Mucosa of descending colon (tissue), 3 donors: ENCODE measurements around the gene ITGAL. TPM values are rescaled to one million over a fixed set of nuclear protein-coding genes. Genes with fewer than 3 reads are reported as not detected.
A peak's percentile ranks its signal among the peaks of the same experiment; 100 is the strongest.

Experiments
- ATAC-seq: fragments of 200-7000 bp; cut with Tn5 transposase; one replicate; pipeline ENCODE4 v1.9.1; 2020; ENCODE audit warnings: mild to moderate bottlenecking, moderate library complexity
- DNase-seq, 3 donors: peaks; one replicate each; pipeline ENCODE4 v3.0.0-alpha.2; 2020
- H3K36me3 ChIP-seq: fragments of 200-600 bp; one replicate; pipeline ENCODE4 v1.8.0; 2021; ENCODE audit warnings: low read depth, mild to moderate bottlenecking
- H3K4me1 ChIP-seq: fragments of 200-600 bp; one replicate; pipeline ENCODE4 v1.8.0; 2021; ENCODE audit warnings: low read depth, mild to moderate bottlenecking
- H3K4me3 ChIP-seq: fragments of 200-600 bp; one replicate; pipeline ENCODE4 v1.8.0; 2021; ENCODE audit warnings: mild to moderate bottlenecking
- H3K9me3 ChIP-seq: fragments of 200-600 bp; one replicate; pipeline ENCODE4 v1.8.0; 2021; ENCODE audit warnings: mild to moderate bottlenecking
- CTCF ChIP-seq: fragments of 200-600 bp; IDR thresholded peaks from one replicate; pipeline ENCODE4 v1.8.0; 2022; ENCODE audit warnings: antibody characterized with exemption, mild to moderate bottlenecking
- intact Hi-C, 2 donors: fragments of 100-400 bp; cut with DNase I in 1 of 2; cut with micrococcal nuclease in 1 of 2; formaldehyde crosslinking; loops; one replicate each; pipeline versions ENCODE4 v1.11.0 to v1.11.1; 2022; cut with DNase I, micrococcal nuclease
- total RNA-seq, 3 donors: library from RNA; stranded (reverse); fragmentation: NEBNext Ultra II Directional in 2 of 3; extraction: Animal tissue kit (Norgen Biotek cat#: 25700) in 2 of 3; gene quantifications; one replicate each; pipeline versions ENCODE4 v1.2.1 to v1.2.4, GENCODE V29; 2021 to 2023
- donor health status: DM: no; HTN: no; CAD: no; lungs with moderate emphysema.
- donor health status: DM: no; HTN: no; CAD: no.
- donor health status: DM: no; HTN: yes; CAD: no.

ITGAL gene
- total RNA-seq, 3 donors from 2014 or later = 8.1 to 14.8 (median 8.5) TPM

GRCh38 chr16:30553393-30553899 lies 80.9 kb downstream of the ITGAL start:
- TF ChIP-seq CTCF = no peak
- intact Hi-C loops = no loop called here
- H3K4me3 ChIP-seq = no peak overlapping the region
- H3K9me3 ChIP-seq = no peaks in the 10 kb centered on the region
- ATAC-seq (no peak), DNase-seq (no peak)
- H3K36me3 ChIP-seq = peaks cover 4% of the 10 kb centered on the region
- peaks cover 36% of the 10 kb centered on the region for H3K4me1 ChIP-seq

- no peak for TF ChIP-seq CTCF
- peaks cover 28% of the 10 kb centered on the region for H3K4me1 ChIP-seq
Measured at GRCh38 chr16:30554557-30555314, 82.2 kb downstream of the ITGAL start.

GRCh38 chr16:30555315-30556124 lies 83.0 kb downstream of the ITGAL start:
- peaks cover 28% of the 10 kb centered on the region for H3K4me1 ChIP-seq
- intact Hi-C loops = no loop called here
- H3K4me3 ChIP-seq = no peak overlapping the region
- DNase-seq = no peak
- no peaks in the 10 kb centered on the region for H3K9me3 ChIP-seq
- TF ChIP-seq CTCF = no peak
- ATAC-seq = no peak
- peaks cover 4% of the 10 kb centered on the region for H3K36me3 ChIP-seq

More at GRCh38 chr16:30554557-30555314, 82.2 kb downstream of the ITGAL start:
- intact Hi-C loops = no loop called here
- Histone ChIP-seq H3K4me3 (no peak overlapping the region), H3K9me3 (no peaks in the 10 kb centered on the region), H3K36me3 (peaks cover 4% of the 10 kb centered on the region)
- ATAC-seq = no peak
- no peak for DNase-seq

GRCh38 chr16:30556125-30556473 lies 83.6 kb downstream of the ITGAL start:
- Histone ChIP-seq H3K9me3 (no peaks in the 10 kb centered on the region), H3K4me1 (peaks cover 28% of the 10 kb centered on the region), H3K36me3 (peaks cover 4% of the 10 kb centered on the region), H3K4me3 (no peak overlapping the region)
- intact Hi-C loops = no loop called here
- ATAC-seq (no peak), DNase-seq (peak in 1 of 3 donors; percentile 58)
- TF ChIP-seq CTCF = no peak

GRCh38 chr16:30557707-30557956 lies 85.1 kb downstream of the ITGAL start:
- intact Hi-C loops = no loop called here
- Histone ChIP-seq H3K4me1 (peaks cover 35% of the 10 kb centered on the region), H3K36me3 (peaks cover 4% of the 10 kb centered on the region), H3K9me3 (no peaks in the 10 kb centered on the region), H3K4me3 (peak overlapping the region; percentile 74)
- ATAC-seq (no peak), DNase-seq (peak in 1 of 3 donors; percentile 42)
- no peak for TF ChIP-seq CTCF
